ENCODE data around the gene C1orf87.

The C1orf87 gene

DNA sequence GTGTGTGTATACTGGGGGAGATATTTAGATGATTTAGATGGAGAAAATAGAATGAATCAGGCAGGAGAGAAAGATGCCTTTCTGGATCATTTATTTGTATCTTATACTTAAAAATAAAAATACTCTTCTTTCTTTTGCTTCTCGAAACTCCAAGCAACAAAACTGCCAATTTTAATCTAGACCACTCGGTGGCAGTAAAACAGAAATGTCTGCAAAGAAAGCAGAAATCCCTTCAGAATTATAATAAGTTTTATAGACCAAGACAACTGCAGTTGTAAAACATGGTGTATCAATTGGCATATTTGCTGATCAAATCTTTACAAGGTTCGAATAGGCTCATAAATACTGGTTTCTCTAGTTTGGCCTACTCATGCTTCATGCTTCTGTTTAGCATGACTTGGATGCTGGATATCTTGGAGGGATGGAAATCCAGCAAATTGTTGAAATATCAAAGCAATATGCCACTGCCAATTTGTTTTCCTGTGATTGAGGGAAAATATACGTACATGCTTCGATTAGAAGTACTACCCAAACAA is 15.1 kb upstream of the C1orf87 start:
- H3K27me3 ChIP-seq (ENCODE audit: insufficient read depth, low read length, poor library complexity) = no peaks in the 10 kb centered on the region
- H3K4me1 ChIP-seq (ENCODE audit: insufficient read depth, low read length) = no peaks in the 10 kb centered on the region
- TF ChIP-seq CTCF (IDR thresholded peaks at IDR 0.05; ENCODE audit: borderline replicate concordance, extremely low read depth, low read length, poor library complexity, severe bottlenecking) (no peak), EZH2 (IDR thresholded peaks at IDR 0.05; ENCODE audit: borderline replicate concordance, low read depth, low read length, severe bottlenecking) (no peak)
- H3K79me2 ChIP-seq (ENCODE audit: insufficient read depth, low read length) = no peaks in the 10 kb centered on the region
- ATAC-seq (ENCODE audit: insufficient read depth, low read depth) (no peak), DNase-seq (no peak)
- H3K9me3 ChIP-seq (ENCODE audit: insufficient read depth, low read length, severe bottlenecking) = no peaks in the 10 kb centered on the region
- no peaks in the 10 kb centered on the region for H4K20me1 ChIP-seq (ENCODE audit: insufficient read depth, low read length)
- no peak overlapping the region for H3K9ac ChIP-seq (ENCODE audit: low read depth, low read length)
- H3K36me3 ChIP-seq (ENCODE audit: insufficient read depth, low read length) = no peaks in the 10 kb centered on the region
- H3K4me3 ChIP-seq (ENCODE audit: low read depth in 1 of 2, low read length in 2 of 2) = no peak overlapping the region
- H2AFZ ChIP-seq (ENCODE audit: low read depth, low read length) = no peak overlapping the region
- H3K4me2 ChIP-seq (ENCODE audit: insufficient read depth, low read length) = no peak overlapping the region
- no peak overlapping the region for H3K27ac ChIP-seq (ENCODE audit: low read length)

- Histone ChIP-seq H3K4me1 (ENCODE audit: insufficient read depth, low read length) (no peaks in the 10 kb centered on the region), H2AFZ (ENCODE audit: low read depth, low read length) (no peak overlapping the region), H3K79me2 (ENCODE audit: insufficient read depth, low read length) (no peaks in the 10 kb centered on the region), H3K4me3 (ENCODE audit: low read depth in 1 of 2, low read length in 2 of 2) (no peak overlapping the region), H4K20me1 (ENCODE audit: insufficient read depth, low read length) (no peaks in the 10 kb centered on the region), H3K4me2 (ENCODE audit: insufficient read depth, low read length) (no peak overlapping the region), H3K9me3 (ENCODE audit: insufficient read depth, low read length, severe bottlenecking) (no peaks in the 10 kb centered on the region), H3K36me3 (ENCODE audit: insufficient read depth, low read length) (no peaks in the 10 kb centered on the region), H3K27me3 (ENCODE audit: insufficient read depth, low read length, poor library complexity) (no peaks in the 10 kb centered on the region), H3K27ac (ENCODE audit: low read length) (no peak overlapping the region), H3K9ac (ENCODE audit: low read depth, low read length) (no peak overlapping the region)
- TF ChIP-seq EZH2 (IDR thresholded peaks at IDR 0.05; ENCODE audit: borderline replicate concordance, low read depth, low read length, severe bottlenecking) (no peak), CTCF (IDR thresholded peaks at IDR 0.05; ENCODE audit: borderline replicate concordance, extremely low read depth, low read length, poor library complexity, severe bottlenecking) (no peak)
- DNase-seq = no peak
- no peak for ATAC-seq (ENCODE audit: insufficient read depth, low read depth)
These were observed 14.1 kb upstream of the C1orf87 start for GRCh38 chr1:60087681-60088080.

GRCh38 chr1:60078182-60078581 is 4.6 kb upstream of the C1orf87 start:
- Histone ChIP-seq H3K4me3 (ENCODE audit: low read depth in 1 of 2, low read length in 2 of 2) (no peak overlapping the region), H3K36me3 (ENCODE audit: insufficient read depth, low read length) (no peaks in the 10 kb centered on the region), H3K4me2 (ENCODE audit: insufficient read depth, low read length) (no peak overlapping the region), H3K79me2 (ENCODE audit: insufficient read depth, low read length) (no peaks in the 10 kb centered on the region), H3K9ac (ENCODE audit: low read depth, low read length) (no peak overlapping the region), H4K20me1 (ENCODE audit: insufficient read depth, low read length) (no peaks in the 10 kb centered on the region), H3K27ac (ENCODE audit: low read length) (no peak overlapping the region), H2AFZ (ENCODE audit: low read depth, low read length) (no peak overlapping the region), H3K4me1 (ENCODE audit: insufficient read depth, low read length) (no peaks in the 10 kb centered on the region), H3K27me3 (ENCODE audit: insufficient read depth, low read length, poor library complexity) (no peaks in the 10 kb centered on the region), H3K9me3 (ENCODE audit: insufficient read depth, low read length, severe bottlenecking) (no peaks in the 10 kb centered on the region)
- ATAC-seq (ENCODE audit: insufficient read depth, low read depth) = no peak
- TF ChIP-seq CTCF (IDR thresholded peaks at IDR 0.05; ENCODE audit: borderline replicate concordance, extremely low read depth, low read length, poor library complexity, severe bottlenecking) (no peak), EZH2 (IDR thresholded peaks at IDR 0.05; ENCODE audit: borderline replicate concordance, low read depth, low read length, severe bottlenecking) (no peak)
- DNase-seq = no peak

GRCh38 chr1:60071296-60071695 is 2.3 kb downstream of the C1orf87 start:
- no peaks in the 10 kb centered on the region for H3K4me1 ChIP-seq (ENCODE audit: insufficient read depth, low read length)
- H3K79me2 ChIP-seq (ENCODE audit: insufficient read depth, low read length) = no peaks in the 10 kb centered on the region
- no peak overlapping the region for H3K4me3 ChIP-seq (ENCODE audit: low read depth in 1 of 2, low read length in 2 of 2)
- H2AFZ ChIP-seq (ENCODE audit: low read depth, low read length) = no peak overlapping the region
- no peaks in the 10 kb centered on the region for H4K20me1 ChIP-seq (ENCODE audit: insufficient read depth, low read length)
- DNase-seq = no peak
- ATAC-seq (ENCODE audit: insufficient read depth, low read depth) = no peak
- H3K9ac ChIP-seq (ENCODE audit: low read depth, low read length) = no peak overlapping the region
- no peaks in the 10 kb centered on the region for H3K27me3 ChIP-seq (ENCODE audit: insufficient read depth, low read length, poor library complexity)
- H3K36me3 ChIP-seq (ENCODE audit: insufficient read depth, low read length) = no peaks in the 10 kb centered on the region
- TF ChIP-seq EZH2 (IDR thresholded peaks at IDR 0.05; ENCODE audit: borderline replicate concordance, low read depth, low read length, severe bottlenecking) (no peak), CTCF (IDR thresholded peaks at IDR 0.05; ENCODE audit: borderline replicate concordance, extremely low read depth, low read length, poor library complexity, severe bottlenecking) (no peak)
- no peaks in the 10 kb centered on the region for H3K9me3 ChIP-seq (ENCODE audit: insufficient read depth, low read length, severe bottlenecking)
- H3K4me2 ChIP-seq (ENCODE audit: insufficient read depth, low read length) = no peak overlapping the region
- no peak overlapping the region for H3K27ac ChIP-seq (ENCODE audit: low read length)
